GM23248 (cell line): Measurements from ENCODE around the gene CACNA1D. TPM values are rescaled to one million over a fixed set of nuclear protein-coding genes. Genes with fewer than 3 reads are reported as not detected.

Experiments used
- DNase-seq: peaks from one replicate; pipeline ENCODE4 v3.0.0-alpha.2; 2015
- H2AFZ ChIP-seq: fragments of 200-600 bp; sonication (generic); 2 replicates; pipeline ENCODE4 v1.6.1; 2016; ENCODE audit warnings: antibody characterized with exemption
- H3F3A ChIP-seq: fragments of 200-600 bp; sonication (generic); 2 replicates; pipeline ENCODE4 v1.6.1; 2016; ENCODE audit warnings: mild to moderate bottlenecking, antibody characterized with exemption, mixed run types; ENCODE audit not compliant: insufficient read depth
- H3K27ac ChIP-seq: fragments of 200-600 bp; sonication (generic); 2 replicates; pipeline ENCODE4 v1.5.1; 2016; ENCODE audit warnings: mild to moderate bottlenecking
- H3K27me3 ChIP-seq: fragments of 200-600 bp; sonication (generic); replicated peaks from 2 replicates; pipeline ENCODE4 v1.6.1; 2016; ENCODE audit warnings: mild to moderate bottlenecking; ENCODE audit not compliant: insufficient read depth
- H3K36me3 ChIP-seq: fragments of 200-600 bp; sonication (generic); 2 replicates; pipeline ENCODE4 v1.6.1; 2016; ENCODE audit warnings: low read depth, mild to moderate bottlenecking
- H3K4me1 ChIP-seq: fragments of 200-600 bp; sonication (generic); 2 replicates; pipeline ENCODE4 v1.6.1; 2016; ENCODE audit warnings: mild to moderate bottlenecking; ENCODE audit not compliant: insufficient read depth
- H3K4me2 ChIP-seq: fragments of 200-600 bp; sonication (generic); one replicate; pipeline ENCODE4 v1.6.1; 2016; ENCODE audit warnings: mild to moderate bottlenecking; ENCODE audit not compliant: unreplicated experiment
- H3K4me3 ChIP-seq: fragments of 200-600 bp; sonication (generic); 2 replicates; pipeline ENCODE4 v1.5.1; 2016; ENCODE audit warnings: mild to moderate bottlenecking
- H3K79me2 ChIP-seq: fragments of 200-600 bp; sonication (generic); 2 replicates; pipeline ENCODE4 v1.6.1; 2016; ENCODE audit warnings: mild to moderate bottlenecking; ENCODE audit not compliant: insufficient read depth
- H3K9ac ChIP-seq: fragments of 200-600 bp; sonication (generic); 2 replicates; pipeline ENCODE4 v1.6.1; 2016; ENCODE audit warnings: mild to moderate bottlenecking
- H3K9me2 ChIP-seq: fragments of 200-600 bp; sonication (generic); 2 replicates; pipeline ENCODE4 v1.6.1; 2016; ENCODE audit warnings: mixed run types, mild to moderate bottlenecking, moderate library complexity; ENCODE audit not compliant: insufficient read depth
- H3K9me3 ChIP-seq: fragments of 200-600 bp; sonication (generic); one replicate; pipeline ENCODE4 v1.6.1; 2017; ENCODE audit warnings: low read depth
- H4K20me1 ChIP-seq: fragments of 200-600 bp; sonication (generic); 2 replicates; pipeline ENCODE4 v1.6.0; 2016; ENCODE audit not compliant: insufficient read depth
- EZH2 ChIP-seq: fragments of 200-600 bp; sonication (generic); IDR thresholded peaks from 2 replicates; pipeline ENCODE4 v1.6.1; 2018; ENCODE audit warnings: antibody characterized with exemption, mild to moderate bottlenecking; ENCODE audit not compliant: insufficient read depth, poor library complexity, severe bottlenecking
- EZH2phosphoT487 ChIP-seq: fragments of 200-600 bp; sonication (generic); IDR thresholded peaks from 2 replicates; pipeline ENCODE4 v1.6.1; 2018; ENCODE audit warnings: antibody characterized with exemption, moderate library complexity, mild to moderate bottlenecking, low read depth; ENCODE audit not compliant: insufficient read depth
- WGBS, 2 experiments: methylation state at CpG; one replicate each; pipeline ENCODE4 v1.1.6; 2015 to 2017; ENCODE audit warnings: low lambda C conversion rate in 2 of 2, low coverage in 1 of 2; ENCODE audit errors: missing lambda C conversion rate in 2 of 2; 5-methylcytosine and 5-hydroxymethylcytosine counted together
- in situ Hi-C: fragments of 300-500 bp; cut with MboI; formaldehyde crosslinking; loops from 2 replicates; pipeline ENCODE4 v1.15.0; 2020
- polyA plus RNA-seq: library from polyadenylated mRNA; unstranded; fragments of >200 nt; fragmentation: Nextera tagmentation; extraction: Ambion mirVana; gene quantifications from 2 replicates; pipeline ENCODE4 v1.2.1, GENCODE V29; 2016
- total RNA-seq: library from RNA; depleted of rRNA; stranded (reverse); fragments of >200 nt; shearing (Covaris generic); gene quantifications from 2 replicates; pipeline ENCODE4 v1.2.3, GENCODE V29; 2014

The CACNA1D gene
- total and polyA plus RNA-seq, 2 experiments from 2014 or later = not detected

- in situ Hi-C loops = no loop called here
- Histone ChIP-seq H3K9me2 (no peaks in the 10 kb centered on the region), H3K4me1 (peaks cover 37% of the 10 kb centered on the region), H3K9ac (peak overlapping the region; percentile 45; the same call in 1 of the 2 replicates), H2AFZ (peak overlapping the region; percentile 43), H3K9me3 (no peaks in the 10 kb centered on the region), H3K36me3 (no peaks in the 10 kb centered on the region), H4K20me1 (no peaks in the 10 kb centered on the region), H3K79me2 (no peaks in the 10 kb centered on the region), H3K27ac (peak overlapping the region; percentile 60), H3K4me2 (peak overlapping the region; percentile 54), H3K27me3 (no peaks in the 10 kb centered on the region), H3K4me3 (no peak overlapping the region), H3F3A (peaks cover 12% of the 10 kb centered on the region)
- DNase-seq = peak; percentile 55
- no peak for TF ChIP-seq EZH2
- 7 to 8% methylated on average over 5 of the region's 5 CpGs for WGBS, 2 experiments
These were observed 278.6 kb downstream of the CACNA1D start for GRCh38 chr3:53773021-53773436.

DNA sequence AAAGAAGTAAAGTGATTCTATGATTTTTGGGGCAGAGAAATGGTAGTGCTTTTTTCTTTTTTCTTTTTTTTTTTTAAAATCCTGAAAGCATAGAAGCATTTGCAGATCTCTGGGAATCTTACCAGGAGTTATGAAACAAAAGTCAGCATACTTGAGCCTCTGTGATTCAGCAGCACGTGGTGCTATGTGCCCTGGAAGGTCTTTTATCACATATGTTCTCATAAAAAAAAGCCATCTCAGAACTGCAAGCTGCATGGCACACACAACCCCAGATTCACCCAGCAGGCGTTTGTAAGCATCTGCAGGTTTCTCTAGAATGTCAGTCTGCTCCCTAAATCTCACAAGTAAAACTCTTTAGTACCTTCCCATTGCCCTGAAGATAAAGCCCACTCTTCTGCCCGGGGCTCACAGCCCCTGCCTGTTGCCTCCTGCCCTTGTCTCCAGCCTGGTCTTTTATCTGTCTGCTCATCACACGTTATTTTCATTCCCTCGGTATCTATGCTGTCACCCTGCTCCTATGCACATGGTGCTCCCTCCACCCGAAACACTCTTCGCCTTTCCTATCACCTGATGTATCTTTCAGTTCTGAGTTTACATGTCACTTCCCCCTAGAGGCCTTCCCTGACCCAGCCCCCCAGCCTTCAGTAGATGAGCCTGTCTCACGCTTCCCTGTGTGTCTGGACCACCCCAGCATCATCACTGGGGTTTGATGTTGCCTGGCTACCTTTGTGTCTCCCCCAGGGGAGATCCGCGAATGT is 279.4 kb downstream of the CACNA1D start:
- H3K9ac ChIP-seq = peak overlapping the region; percentile 45; the same call in 1 of the 2 replicates
- H3K9me2 ChIP-seq = no peaks in the 10 kb centered on the region
- H3K36me3 ChIP-seq = no peaks in the 10 kb centered on the region
- 45 to 52% methylated on average over 10 of the region's 10 CpGs for WGBS, 2 experiments
- H3K4me3 ChIP-seq = no peak overlapping the region
- peak; percentile 95 for DNase-seq
- H3K9me3 ChIP-seq = no peaks in the 10 kb centered on the region
- no peaks in the 10 kb centered on the region for H3K79me2 ChIP-seq
- no peaks in the 10 kb centered on the region for H4K20me1 ChIP-seq
- H3K27me3 ChIP-seq = no peaks in the 10 kb centered on the region
- TF ChIP-seq EZH2 (no peak), EZH2phosphoT487 (no peak)
- H3K27ac ChIP-seq = peak overlapping the region; percentile 60
- peak overlapping the region; percentile 43 for H2AFZ ChIP-seq
- H3K4me2 ChIP-seq = peak overlapping the region; percentile 54
- peaks cover 37% of the 10 kb centered on the region for H3K4me1 ChIP-seq
- in situ Hi-C loops = no loop called here
- peaks cover 12% of the 10 kb centered on the region for H3F3A ChIP-seq

GRCh38 chr3:53774414-53774813 is 280.0 kb downstream of the CACNA1D start:
- Histone ChIP-seq H3K36me3 (no peaks in the 10 kb centered on the region), H3K4me2 (no peak overlapping the region), H3F3A (peaks cover 12% of the 10 kb centered on the region), H3K9me2 (no peaks in the 10 kb centered on the region), H3K27me3 (no peaks in the 10 kb centered on the region), H3K4me3 (no peak overlapping the region), H3K79me2 (no peaks in the 10 kb centered on the region), H3K27ac (no peak overlapping the region), H3K9ac (no peak overlapping the region), H3K4me1 (peaks cover 37% of the 10 kb centered on the region), H3K9me3 (no peaks in the 10 kb centered on the region), H4K20me1 (no peaks in the 10 kb centered on the region), H2AFZ (no peak overlapping the region)
- DNase-seq = no peak
- in situ Hi-C loops = no loop called here
- TF ChIP-seq EZH2phosphoT487 = no peak
- WGBS, 2 experiments = 79 to 84% methylated on average over 8 of the region's 8 CpGs

DNA sequence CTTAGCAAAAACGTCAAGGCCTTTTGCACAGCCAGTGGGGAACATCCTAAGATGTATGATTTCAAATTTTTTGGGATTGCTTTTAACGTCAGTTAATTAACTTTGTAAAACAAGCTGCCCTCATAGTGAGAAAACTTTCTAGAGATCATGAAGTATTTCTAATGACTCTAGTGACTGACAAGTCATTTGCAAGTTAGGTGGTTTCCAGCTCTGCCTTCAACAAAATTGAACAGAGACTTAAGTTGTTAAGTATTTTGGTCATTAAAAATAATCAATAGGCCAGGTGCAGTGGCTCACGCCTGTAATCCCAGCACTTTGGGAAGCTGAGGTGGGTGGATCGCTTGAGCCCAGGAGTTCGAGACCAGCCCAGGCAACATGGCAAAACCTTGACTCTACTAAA is 280.6 kb downstream of the CACNA1D start:
- in situ Hi-C loops = no loop called here
- no peaks in the 10 kb centered on the region for H3K27me3 ChIP-seq
- H4K20me1 ChIP-seq = no peaks in the 10 kb centered on the region
- 91 to 92% methylated on average over 5 of the region's 5 CpGs for WGBS, 2 experiments
- H3K4me1 ChIP-seq = peaks cover 37% of the 10 kb centered on the region
- no peak overlapping the region for H3K9ac ChIP-seq
- no peaks in the 10 kb centered on the region for H3K79me2 ChIP-seq
- no peak overlapping the region for H2AFZ ChIP-seq
- peaks cover 12% of the 10 kb centered on the region for H3F3A ChIP-seq
- TF ChIP-seq EZH2 (no peak), EZH2phosphoT487 (no peak)
- no peaks in the 10 kb centered on the region for H3K9me3 ChIP-seq
- H3K4me2 ChIP-seq = no peak overlapping the region
- no peak for DNase-seq
- no peak overlapping the region for H3K27ac ChIP-seq
- no peaks in the 10 kb centered on the region for H3K9me2 ChIP-seq
- no peaks in the 10 kb centered on the region for H3K36me3 ChIP-seq
- H3K4me3 ChIP-seq = no peak overlapping the region
